GM19193 (cell line): Measurements from ENCODE around the gene MRPS27.

Source experiments
- POLR2A ChIP-seq: IDR thresholded peaks from 4 replicates; pipeline ENCODE4 v1.6.1; 2011; ENCODE audit not compliant: insufficient read depth, insufficient read length; ENCODE audit errors: extremely low read depth

The MRPS27 gene

DNA sequence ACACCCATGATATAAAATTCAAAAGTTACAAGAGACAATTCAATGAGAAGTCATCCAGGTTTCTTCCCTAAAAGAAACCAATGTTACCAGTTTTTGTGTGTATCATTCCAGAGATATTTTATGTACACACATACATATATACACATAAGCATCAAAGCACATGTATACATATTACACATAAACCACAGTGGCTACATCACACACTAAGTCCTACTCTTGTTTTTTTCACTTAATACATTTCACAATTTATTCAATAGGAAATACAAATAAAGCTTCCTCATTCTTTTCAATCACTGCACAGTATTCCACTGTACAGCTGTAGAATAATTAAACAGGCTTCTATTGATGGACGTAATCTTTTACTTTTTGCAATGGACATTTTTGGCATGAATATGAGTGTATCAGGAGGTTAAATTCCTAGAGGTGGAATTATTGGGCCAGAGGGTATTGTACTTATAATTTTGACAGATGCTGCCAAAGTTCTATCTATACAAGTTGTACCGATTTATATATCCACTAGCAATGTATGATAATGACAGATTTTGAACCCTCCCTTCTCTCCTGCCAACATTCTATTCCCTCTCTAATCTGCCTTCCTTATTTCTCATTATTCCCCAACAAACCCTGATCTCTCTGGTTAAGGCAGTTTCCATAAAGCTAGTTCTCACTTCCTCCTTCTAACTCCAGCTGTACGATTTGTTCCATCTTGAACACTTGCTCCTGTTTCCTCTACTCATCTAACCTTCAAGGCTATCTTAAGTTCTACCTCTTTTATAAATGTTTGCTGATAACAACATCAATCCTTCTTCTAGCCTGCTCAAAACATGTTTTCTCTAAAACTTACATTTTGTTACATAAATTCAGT lies 35.2 kb downstream of the MRPS27 start:
- no peak for TF ChIP-seq POLR2A

DNA sequence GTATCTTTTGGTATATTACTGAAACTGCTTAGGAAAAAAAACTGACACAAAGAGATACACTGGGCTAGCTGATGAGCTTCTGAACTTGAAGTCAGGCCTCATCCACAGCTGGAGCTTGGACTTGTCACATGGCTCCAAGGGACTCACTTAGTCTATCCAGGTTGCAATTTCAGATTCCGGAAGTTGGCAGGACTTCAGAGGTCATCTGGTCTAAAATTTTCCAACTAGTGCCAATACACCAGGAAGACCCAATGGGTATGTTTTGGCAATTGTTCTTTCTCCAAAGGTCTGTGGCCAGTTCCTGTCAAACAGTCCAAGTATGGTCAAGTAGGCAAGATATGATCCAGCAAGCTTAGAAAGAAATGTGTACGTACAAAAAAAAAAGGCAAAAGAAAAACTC lies 36.7 kb downstream of the MRPS27 start:
- no peak for TF ChIP-seq POLR2A

DNA sequence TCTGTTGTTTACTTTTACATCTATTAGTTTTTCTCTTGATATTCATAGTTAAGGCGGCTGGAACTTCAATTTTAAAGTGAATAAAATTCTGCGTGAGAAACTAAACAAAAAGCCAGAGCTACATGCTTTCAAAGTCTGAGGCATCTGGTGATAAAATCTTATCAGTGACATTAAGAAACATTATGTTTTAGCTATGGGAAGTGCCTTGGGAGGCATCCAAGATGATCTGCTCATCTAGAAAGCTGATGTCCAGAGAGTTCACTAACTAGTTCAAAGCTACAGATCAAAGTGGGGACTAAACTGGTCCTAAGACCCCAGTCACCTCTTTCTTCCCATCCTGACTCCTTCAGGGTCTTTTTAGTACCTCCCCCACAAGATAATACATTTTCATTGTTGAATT lies 37.2 kb downstream of the MRPS27 start:
- TF ChIP-seq POLR2A, result no peak

DNA sequence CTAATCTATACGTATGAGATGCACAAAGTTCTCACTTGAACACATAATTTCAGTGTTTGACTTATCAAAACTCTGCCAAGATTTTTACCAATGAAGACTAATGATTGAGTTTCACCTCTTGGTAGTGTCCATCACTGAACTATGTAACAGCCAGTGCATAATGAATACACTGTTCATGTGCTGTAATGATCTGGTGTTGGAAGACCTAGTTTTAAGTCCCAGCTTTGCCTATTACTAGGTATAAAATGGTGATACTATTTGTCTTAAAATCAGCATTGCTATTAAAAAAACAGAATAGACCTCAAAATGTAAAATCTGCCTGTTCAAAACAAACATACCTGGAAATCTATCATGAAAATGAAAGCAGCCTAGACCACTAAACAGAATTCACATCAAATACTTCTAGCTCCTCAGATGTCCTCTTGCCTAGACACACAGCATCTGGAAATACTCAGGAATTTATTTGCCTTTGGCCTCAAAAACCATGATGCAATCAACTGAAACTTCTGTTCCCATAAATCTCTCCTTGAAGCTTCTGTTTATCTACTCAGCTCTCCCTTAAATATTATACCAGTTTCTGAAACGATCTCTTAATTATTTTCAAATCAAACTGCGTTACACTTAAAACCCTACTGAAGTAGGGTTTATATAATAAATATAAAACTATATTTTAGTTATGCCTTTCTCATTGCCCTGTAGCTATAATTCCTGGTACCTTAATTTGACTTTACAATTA lies 38.1 kb downstream of the MRPS27 start:
- TF ChIP-seq POLR2A, result no peak

DNA sequence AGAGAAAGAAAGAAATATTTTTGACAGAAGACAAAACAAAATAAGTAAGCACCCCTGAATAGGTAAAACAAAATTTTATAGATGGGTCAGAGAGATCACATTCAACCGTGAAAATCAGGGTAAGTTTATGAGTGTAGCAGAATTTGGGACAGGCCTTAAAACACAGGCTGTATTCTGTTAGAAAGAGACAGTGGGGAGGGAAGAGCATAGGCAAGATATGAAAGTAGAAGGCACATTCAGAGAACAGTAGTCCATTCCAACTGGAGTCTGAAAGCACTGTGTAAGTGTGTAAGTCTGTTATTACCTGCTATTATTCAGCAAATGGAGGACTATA lies 38.6 kb downstream of the MRPS27 start:
- no peak for TF ChIP-seq POLR2A

DNA sequence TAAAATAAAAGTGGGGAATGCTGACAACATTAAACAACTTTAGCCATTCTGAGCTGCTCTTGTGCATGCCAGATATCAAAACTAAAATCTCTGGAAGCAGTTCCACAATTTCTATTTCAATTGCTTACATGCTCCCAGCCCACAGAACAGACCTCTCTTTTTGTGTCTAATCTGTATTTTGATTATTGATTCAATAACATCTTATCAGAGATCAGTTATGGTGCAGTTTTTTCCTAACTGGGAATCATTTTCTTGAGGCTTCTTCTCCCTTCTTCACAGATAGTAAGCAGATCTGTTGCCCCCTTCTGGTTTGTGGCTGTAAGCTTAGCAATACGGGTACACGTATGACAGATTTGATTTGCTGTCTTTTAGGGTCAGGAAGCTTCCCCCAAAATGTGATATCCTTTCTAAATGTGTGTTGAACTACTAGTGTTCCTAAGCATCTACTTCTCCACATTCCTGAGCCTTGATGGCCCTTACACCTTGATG lies 39.4 kb downstream of the MRPS27 start:
- TF ChIP-seq POLR2A, result no peak

DNA sequence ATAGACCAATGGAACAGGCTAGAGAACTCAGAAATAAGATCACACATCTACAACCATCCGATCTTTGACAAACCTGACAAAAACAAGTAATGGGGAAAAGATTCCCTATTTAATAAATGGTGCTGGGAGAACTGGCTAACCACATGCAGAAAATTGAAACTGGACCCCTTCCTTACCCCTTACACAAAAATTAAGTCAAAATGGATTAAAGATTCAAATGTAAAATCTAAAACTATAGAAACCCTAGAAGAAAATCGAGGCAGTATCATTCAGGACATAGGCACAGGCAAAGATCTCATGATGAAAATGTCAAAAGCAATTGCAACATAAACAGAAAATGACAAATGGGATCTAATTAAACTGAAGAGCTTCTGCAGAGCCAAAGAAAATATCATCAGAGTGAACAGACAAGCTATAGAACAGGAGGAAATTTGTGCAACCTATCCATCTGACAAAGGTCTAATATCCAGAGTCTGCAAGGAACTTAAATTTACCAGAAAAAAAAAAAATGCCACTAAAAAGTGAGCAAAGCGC lies 43.8 kb downstream of the MRPS27 start:
- no peak for TF ChIP-seq POLR2A

DNA sequence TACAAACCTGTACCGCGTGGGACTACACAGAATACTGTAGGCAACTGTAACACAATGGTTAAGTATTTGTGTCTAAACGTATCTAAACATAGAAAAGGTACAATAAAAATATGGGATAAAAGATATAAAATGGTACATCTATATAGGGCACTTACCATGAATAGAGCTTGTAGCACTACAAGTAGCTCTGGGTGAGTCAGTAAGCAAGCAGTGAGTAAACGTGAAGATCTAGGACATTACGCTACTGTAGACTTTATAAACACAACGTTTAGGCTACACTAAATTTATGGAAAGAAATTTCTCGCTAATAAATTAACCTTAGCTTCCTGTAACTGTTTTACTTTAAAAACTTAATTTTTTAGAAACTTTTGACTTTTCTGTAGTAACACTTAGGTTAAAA lies 46.5 kb downstream of the MRPS27 start:
- TF ChIP-seq POLR2A, result no peak

DNA sequence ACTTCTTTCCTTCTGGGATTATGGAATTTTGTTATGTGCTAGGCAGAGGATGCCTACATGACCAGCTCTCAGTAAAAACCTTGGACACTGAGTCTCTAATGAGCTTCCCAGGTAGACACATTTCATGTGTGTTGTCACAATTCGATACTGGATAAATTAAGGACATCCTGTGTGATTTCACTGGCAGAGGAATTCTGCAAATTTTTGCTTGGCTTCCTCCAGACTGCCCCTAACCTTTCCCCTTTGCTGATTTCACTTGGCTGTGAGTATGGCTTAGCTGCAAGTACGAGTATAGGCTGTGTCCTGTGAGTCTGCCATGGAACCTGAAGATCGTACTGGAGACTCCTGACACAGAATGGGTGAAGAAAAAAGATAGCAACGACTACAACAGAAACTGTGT lies 47.6 kb downstream of the MRPS27 start:
- TF ChIP-seq POLR2A, result no peak

DNA sequence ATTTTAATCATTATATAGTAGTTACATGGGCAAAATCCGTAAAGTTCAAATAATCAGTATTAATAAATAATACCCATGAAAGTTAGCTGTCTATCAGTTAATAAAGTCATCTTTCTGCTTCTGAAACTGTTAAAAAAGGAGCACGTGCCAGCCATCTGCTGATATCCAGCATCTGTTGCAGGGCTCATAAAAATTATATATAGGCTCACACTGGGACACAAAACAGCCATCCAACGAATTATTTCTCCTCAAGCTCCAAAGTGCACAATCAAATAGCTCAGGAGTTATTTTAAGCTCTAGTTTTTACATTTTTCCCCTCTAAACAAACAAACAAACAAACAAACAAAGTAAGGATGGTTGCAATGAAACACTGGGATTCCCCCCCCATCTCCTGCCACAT lies 48.3 kb downstream of the MRPS27 start:
- no peak for TF ChIP-seq POLR2A

DNA sequence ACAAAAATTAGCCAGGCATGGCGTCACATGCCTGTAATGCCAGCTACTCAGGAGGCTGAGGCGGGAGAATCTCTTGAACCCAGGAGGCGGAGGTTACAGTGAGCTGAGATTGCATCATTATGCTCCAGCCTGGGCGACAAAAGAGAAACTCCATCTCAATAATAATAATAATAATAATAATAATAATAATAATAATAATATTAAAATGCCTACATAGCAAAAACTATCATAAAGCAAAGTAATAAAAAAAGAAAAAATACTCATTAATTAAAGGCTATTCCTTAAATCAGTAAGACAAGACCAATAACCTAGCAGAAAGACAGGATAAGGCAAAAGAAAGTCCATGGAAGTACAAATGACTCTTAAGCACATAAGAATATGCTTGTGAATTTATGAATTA lies 50.0 kb downstream of the MRPS27 start:
- TF ChIP-seq POLR2A, result no peak

DNA sequence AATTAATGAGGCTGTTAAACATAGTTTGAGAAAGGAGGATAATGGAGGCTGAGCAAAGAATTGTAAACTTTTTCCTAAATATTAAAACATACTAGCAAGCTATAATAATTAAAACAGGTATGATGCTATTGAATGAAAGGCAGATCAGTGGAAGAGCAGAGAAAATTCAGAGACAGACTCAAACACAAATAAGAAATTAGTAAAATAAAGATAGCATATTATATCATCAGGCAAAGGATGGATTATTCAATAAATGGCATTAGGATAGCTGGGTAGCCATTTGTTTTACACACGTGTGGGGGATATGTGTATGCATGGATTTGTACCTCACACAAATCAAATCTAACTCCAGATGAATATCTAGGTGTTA lies 50.6 kb downstream of the MRPS27 start:
- no peak for TF ChIP-seq POLR2A

DNA sequence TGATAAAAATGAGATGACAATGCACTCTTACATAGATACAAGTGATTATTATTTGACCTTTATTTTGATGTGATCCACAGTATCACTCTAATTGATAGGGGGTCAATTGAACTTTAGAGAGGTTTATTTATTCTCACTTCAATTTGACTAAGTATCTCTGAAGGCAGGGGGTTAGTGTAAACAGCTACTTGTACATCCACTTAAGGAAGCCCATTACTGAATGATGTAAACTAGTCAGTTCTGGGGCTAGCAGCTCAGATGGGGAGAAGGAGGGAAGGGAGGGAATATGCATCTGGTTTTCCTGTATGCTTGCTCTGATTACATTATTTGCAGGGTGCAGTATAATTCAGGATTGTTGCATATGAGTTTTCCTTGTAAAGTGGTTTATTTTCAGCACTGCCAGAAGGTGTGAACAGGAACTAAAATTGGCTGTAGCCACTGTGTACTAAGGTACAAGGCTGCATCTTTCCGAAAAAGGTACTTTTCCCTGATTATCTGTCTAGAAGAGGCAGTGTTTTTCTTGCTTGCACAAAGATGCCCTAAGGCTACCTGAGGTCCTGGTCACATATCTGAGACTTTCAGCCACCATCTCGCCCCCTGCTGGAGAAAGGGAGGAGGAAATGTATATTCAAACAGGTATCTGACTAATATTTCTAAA lies 51.2 kb downstream of the MRPS27 start:
- no peak for TF ChIP-seq POLR2A

DNA sequence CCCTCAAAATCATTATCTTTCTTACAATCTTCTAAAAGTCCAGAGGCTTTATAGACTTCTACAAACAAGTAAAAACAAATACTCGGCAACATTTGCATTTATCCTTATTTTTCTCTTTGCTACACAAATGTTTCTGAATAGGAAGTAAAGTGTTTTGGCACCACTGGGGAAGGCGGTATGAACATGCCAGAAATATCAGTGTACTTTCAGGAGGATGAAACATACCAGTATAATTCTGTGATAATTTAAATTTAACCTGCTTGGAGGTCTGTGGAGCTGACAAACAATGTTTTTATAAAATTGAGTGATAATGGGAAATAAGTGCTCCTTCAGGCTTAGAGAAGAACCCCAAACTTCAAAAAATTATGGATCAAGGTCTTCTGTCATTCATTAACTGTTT lies 51.8 kb downstream of the MRPS27 start:
- no peak for TF ChIP-seq POLR2A

DNA sequence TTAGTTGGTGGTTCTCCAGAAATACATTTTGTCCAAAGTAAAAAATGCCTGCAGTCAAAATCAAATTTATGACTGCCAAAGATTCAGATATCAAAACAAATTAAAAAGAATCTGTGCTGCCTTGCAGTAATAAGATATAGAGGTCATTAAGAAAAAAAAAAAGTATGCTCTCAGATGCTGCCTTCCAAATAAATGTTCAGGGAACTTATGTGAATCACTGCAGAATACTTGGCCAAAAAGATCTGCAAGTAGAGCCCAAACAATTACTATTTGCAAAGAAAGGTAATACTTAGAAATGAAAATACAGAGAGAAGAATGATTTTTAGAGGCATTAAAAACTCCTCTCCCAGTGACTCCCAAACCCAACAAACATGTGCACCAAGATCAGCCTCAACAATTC lies 52.4 kb downstream of the MRPS27 start:
- TF ChIP-seq POLR2A, result no peak

DNA sequence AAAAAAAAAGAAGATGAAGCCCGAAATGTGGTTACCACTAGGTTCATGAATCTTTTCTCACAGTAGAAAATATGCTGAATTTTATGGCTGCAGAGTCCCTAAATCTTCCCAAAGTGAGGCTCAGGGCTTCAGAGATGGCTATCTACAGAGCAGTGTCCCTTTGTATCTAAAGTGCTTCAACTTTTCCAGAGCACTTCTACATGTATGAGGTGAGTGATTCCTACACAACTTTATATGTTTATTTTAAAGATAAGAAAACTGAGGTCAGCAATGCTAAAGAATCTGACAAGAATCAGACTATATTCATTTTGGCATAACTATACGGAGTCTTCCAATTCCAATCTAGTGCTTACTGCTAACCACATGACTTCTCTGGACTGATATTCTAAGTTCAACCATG lies 53.2 kb downstream of the MRPS27 start:
- no peak for TF ChIP-seq POLR2A
